HG02588 (cell line): ENCODE results near the gene FCRL5.

Source experiments
- ATAC-seq: cut with Tn5 transposase; IDR thresholded peaks from one replicate; pipeline ENCODE4 v1.9.1; 2021; ENCODE audit warnings: mild to moderate bottlenecking, moderate library complexity; ENCODE audit not compliant: unreplicated experiment

FCRL5 gene

GRCh38 chr1:157532569-157532968, 19.7 kb downstream of the FCRL5 start:
- no peak for ATAC-seq

DNA sequence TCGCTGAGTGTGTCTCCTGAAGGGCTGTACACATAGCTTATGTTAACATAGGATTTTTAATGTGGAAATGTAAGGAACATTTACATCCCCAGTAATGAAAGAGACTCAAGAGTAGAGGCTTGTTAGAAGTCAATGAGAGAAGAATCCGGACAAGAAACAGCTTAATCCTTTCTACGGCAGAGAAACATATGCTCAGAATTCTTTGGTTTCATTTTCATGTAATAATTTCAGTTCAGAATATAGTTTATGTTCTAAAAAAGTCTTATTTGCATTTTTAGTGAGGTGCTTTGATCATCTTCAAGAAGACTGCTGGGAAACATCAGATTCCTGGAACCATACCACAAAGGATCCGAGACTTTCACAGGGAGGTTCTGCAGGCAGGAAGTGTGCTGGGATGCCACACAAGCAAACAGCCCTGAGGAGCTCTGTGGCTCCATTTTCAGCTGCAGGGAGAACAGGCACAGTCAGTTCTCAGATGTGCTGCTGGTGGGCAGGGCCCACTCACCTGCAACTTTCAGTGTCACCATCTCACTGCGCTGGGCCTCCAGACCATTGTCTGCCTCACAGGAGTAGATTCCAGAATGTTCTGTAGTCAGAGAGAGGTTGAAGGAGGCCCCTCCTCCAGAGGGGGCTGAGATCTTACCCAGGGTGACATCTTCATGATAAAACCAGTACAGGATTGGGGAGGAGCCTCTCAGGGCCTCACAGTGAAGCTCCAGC, 28.4 kb downstream of the FCRL5 start:
- ATAC-seq, result peak; percentile 79

- ATAC-seq, result no peak
These were observed 31.3 kb downstream of the FCRL5 start for GRCh38 chr1:157521056-157521455.

DNA sequence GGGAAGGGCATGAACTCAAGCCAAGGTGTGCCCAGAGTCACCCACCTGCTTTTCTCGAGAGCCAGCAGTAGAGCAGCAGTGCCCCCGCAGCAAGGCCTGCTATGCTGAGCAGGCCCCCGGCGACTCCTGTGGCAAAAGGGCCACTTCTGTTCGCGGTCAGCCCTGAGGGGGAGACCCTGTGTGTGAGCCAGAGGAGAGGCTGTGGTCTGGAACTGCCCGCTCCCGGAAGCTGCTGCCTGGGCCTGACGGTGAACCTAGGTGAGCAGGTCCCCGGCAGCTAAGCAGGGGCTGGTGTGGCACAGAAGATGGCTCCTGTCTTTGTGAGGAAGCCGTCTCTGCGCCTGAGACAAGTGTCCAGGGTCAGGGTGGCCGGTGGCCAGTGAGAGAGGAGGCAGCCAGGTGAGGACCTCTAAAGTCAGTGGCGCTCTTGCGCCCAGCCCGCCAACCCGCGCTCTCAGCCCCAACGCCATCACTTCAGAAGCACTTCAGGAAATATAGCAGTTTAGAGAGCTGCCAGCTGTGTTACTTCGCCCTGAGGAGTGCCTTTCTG, 31.9 kb downstream of the FCRL5 start:
- ATAC-seq, result no peak

DNA sequence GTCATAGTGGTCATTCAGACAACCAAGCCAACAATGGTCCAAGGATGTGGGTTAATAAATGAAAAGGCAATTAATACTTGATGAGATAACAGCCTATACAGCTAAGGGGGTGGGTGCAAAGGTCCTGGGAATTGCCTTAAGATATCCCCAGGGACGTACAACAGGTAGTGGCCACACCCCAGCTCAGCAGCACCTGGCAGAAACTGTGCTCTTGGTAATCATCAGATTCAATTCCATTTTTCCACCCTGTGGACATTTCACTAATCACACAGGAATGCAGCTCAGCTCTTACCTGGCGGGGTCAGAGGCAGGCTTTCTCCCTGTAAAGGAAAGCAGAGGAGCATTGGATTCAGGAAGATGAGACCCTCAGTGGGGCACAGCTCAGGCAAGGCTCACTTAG, 32.9 kb downstream of the FCRL5 start:
- ATAC-seq, result no peak

GRCh38 chr1:157517016-157517415, 35.3 kb downstream of the FCRL5 start:
- no peak for ATAC-seq

GRCh38 chr1:157515709-157516108, 36.6 kb downstream of the FCRL5 start:
- no peak for ATAC-seq

DNA sequence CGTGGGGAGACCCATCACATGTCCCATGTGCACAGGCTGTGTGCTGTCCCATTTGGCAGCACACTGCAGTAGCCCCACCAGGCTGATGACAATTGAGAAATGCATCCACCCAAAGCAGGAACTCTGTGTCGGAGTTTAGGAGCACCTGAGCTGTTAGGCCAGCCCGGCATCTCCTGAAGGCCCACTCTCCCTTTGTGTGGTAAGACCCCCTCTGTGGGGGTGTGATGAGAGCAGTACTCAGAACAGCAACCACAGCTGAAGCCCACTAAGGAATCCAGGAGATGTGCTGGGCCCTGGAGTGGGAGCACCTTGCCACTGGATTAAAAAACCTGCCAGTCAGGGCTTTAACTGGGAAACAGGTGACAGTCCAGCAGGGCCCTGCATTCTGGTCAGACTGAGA, 37.2 kb downstream of the FCRL5 start:
- no peak for ATAC-seq

DNA sequence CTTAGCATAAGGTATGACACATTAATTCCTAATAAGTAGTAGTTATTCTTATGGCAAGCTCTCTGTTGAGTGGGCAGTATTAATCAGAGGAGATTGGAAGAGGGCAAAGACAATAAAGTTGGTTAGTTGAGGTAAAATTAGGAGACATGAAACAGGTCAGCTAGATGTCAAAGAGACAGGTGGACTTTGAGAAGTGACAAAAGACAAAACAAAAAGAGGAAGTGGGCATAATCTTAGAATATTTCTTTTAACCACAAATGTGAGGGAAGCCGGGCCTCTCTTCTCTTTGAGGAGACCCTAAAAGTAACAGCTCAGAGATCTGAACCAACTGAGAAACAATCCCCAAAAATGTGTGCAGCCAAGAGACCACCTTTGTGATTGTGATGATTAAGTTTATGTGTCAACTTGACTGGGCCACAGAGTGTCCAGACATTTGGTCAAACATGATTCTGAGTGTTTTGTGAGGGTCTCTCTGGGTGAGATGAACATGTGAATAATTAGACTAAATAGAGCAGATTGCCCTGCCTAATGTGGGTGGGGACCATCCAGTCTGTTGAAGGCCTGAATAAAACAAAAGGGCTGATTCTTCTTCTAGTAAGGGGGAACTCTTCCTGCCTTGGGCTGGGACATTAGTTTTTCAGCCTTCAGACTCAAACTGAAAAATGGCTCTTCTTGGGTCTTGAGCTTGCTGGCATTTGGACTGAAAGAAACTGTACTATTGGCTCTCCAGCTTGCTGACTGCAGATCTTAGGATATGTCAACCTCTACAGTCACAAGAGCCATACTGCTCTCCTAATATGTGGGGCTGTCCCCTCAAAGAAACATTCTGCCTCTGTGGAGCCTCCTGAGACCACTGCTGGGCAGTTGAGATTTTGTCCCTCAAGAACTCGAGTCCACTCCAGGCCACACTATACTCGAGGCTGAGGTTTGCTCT, 40.0 kb downstream of the FCRL5 start:
- ATAC-seq, result no peak

- ATAC-seq, result no peak
These were observed 42.6 kb downstream of the FCRL5 start for GRCh38 chr1:157509546-157510232.

DNA sequence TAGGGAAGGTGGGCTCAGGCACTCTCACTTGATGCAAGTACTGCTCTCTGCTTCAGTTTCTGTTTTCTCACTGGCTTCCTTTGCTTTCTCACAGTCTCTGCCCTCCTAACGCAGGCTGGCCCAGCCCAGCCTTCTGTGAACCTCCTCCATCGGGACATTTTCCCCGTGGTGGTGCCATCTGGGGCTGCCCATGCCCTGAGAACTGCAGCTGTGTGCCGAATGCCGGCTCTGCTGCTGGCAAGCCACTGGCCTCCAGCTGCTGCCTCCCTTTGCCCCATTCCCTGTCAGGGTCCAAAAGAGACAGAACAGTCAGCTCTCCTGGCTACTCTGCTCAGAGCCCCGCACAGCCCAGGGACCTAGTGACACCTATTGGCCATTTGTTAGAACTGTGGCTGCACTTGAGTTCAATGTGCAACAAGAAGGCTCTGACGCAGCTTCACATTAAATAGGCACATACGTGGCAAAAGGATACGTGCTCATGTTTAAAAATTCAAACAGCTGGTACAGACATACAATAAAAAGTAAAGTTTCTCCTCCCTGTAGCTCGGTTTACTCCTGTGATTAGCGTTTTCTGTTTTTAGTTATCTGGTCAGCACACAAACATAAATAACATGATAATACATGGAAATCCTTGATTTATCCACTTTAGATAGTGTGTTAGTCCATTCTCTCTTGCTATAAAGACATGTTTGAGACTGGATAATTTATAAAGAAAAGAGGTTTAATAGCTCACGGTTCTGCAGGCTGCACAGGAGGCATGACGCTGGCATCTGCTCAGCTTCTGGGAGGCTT, 46.6 kb downstream of the FCRL5 start:
- peak; percentile 91 for ATAC-seq

- ATAC-seq, result no peak
These were observed 47.7 kb downstream of the FCRL5 start for GRCh38 chr1:157504646-157505045.

DNA sequence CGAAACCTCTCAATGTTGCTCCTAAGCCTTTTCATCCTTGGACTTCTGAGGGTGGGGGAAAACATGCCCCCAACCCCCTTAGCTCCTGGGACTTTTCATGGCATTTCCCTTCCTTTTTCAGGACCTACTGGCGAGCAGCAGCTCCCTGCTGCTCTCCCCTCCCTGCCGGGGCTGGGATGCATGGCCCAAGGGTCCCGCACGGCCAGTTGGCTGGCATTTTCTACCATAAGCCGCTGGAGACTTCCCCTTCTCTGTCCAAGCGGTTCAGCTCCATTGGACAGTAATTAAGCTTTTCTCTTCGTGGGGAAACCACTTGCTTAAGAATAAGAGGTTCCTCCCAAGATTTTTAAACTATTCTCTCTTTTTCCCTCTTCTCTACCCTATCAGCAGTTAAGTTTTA, 52.8 kb downstream of the FCRL5 start:
- no peak for ATAC-seq

DNA sequence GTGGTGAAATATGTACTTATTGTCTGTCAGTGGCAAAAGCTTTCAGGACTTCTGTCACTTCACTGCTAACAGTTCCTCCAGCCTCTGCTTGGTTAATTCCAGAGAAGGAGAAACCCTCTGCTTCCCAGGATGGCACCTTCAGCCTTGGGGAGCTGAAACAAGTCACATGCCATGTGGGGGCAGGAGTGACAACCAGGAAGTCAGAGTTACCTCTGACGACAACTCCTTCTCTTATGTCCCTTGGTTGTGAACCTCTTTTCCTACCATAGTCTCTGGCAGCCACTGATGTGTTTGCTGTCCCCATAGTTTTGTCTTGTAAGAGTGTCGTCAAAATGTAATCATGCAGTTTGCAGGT, 53.6 kb downstream of the FCRL5 start:
- no peak for ATAC-seq

DNA sequence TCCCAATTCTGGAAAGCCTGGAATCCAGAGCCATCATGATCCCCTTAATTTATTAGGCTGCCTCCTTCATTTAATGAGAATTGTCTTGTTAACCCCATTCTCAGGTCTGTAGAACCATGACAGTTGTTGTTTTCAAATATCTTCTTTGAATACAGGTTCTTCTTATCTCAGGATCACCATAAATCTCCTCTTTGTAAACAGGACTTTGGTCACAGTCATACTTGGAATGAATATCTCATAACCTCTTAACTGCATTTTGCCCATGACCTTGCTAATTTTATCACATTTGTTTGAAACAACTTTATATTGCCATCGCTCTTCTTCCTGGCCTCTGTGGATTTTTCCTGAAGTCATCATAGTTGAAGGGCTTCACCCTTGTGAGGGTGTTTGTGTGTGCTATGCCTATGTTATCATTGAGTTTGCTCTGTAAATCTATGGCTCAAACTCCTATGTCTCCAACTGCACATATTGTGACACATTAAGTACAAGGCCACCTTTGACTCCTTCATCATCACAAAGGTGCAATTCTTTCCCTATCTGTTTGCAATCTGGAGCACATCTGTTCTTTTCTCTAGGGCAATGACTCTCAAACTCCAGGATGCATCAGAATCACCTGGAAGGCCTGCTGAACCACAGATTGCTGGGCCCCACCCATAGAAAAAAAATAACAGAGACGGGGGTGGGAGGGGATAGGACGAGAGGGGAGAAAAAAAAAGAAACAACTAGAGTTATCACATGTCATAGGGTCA, 54.2 kb downstream of the FCRL5 start:
- no peak for ATAC-seq

DNA sequence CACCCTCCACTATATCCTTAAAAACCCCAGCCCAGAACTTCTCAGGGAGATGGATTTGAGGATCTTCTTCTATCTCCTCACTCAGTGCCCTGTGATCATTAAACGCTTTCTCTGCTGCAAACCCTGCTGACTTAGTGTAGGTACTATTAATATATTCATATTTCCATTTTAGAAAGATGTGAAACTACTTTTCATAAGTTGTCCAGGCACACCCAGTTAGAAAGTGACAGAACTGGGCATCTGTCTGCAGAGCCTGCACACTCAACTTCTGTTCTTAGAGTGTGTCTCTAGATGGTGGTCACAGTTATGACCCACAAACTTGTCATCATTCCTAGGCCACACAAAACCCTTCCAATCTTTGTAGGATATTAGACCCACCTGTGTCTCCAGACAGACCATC, 55.0 kb downstream of the FCRL5 start:
- ATAC-seq, result no peak

DNA sequence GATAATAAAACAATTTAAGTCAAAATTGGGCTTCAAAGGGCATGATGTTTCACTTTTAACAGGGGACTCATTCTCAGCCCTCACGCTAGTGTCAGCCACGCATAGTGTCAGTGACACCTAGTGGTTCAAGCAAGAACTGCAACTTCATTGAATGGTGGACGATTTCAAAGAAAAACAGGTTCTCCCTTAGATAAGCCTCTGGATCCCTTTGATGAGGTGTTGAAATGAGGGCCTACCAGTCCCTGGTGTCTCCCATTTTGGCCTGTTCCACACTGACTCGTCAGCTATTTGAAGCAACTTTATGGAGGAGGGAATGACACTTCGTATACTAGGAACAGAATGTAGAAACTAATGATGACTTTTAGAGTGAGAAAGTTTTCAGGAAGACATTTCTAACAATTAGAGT, 56.2 kb downstream of the FCRL5 start:
- no peak for ATAC-seq

DNA sequence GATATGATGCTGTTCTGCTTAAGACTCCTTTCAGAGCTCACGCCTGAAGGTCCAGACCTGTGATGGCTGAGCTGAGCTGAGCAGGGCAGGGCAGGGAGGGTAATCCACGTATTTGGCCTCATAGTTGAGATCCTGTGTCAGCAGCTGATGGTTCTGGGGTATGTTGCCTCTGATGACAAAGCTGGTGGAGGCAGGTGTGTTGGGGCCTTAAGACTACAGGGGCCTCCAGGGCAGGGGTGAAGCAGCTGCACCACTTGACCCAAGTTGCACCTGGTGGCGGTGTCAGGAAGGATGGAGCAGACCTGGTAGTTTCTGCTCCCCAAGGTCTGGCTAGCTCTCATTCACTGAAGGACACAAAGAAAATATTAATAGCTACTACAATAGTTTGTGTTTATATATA, 57.0 kb downstream of the FCRL5 start:
- ATAC-seq, result no peak

- no peak for ATAC-seq
These were observed 58.2 kb downstream of the FCRL5 start for GRCh38 chr1:157494093-157494492.
